NT2/D1 (cell line): ENCODE measurements around the gene PFDN4.

Source experiments
- SUZ12 ChIP-seq: IDR thresholded peaks from 2 replicates; pipeline ENCODE4 v1.6.1; 2011; ENCODE audit not compliant: insufficient read length, insufficient read depth; ENCODE audit errors: extremely low read depth
- YY1 ChIP-seq: IDR thresholded peaks from 2 replicates; pipeline ENCODE4 v1.6.1; 2011; ENCODE audit not compliant: insufficient read length, insufficient read depth

DNA sequence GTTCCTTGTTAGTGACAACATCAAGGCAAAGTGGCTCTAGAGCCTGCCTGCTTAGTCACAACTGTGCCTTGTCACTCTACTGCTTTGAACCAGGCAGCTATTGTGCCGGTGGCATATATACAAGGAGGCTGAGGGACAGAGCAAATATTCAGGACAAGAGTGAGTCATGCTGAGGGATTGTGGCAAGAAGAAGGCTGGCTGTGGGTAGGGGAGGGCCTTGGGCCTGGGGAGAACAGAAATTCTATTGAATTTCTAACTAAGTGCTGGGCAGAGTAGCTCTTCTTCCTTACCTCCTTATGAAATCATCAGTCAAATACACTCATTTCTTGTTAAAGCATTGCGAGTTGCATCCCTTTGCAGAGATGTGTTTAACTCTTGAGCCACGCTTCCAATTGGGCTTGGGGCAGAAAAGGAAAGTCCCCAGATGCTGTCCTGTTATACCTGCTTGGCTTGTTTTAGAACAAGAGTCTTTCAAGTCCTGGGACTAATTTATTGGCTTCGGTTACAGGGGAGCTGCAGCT is 59.7 kb downstream of the PFDN4 start:
- TF ChIP-seq YY1 = no peak
- no peak for TF ChIP-seq SUZ12
